D721Med (cell line): ENCODE data around the gene UBD.

Experiments used
- DNase-seq: peaks from one replicate; pipeline ENCODE4 v3.0.0; 2011; ENCODE audit warnings: low spot score; ENCODE audit not compliant: insufficient read length
- FAIRE-seq: peaks from 2 replicates; lab custom pipeline; 2011; peaks lifted over from hg19 to GRCh38; lab: Jason Lieb, UNC
- TF ChIP-seq, protein P1 (sequence below): IDR thresholded peaks from 2 replicates; pipeline ENCODE4 v1.5.1; 2012; ENCODE audit warnings: mild to moderate bottlenecking, control low read depth; ENCODE audit not compliant: insufficient read depth; ENCODE audit errors: missing control alignments

UBD gene

DNA sequence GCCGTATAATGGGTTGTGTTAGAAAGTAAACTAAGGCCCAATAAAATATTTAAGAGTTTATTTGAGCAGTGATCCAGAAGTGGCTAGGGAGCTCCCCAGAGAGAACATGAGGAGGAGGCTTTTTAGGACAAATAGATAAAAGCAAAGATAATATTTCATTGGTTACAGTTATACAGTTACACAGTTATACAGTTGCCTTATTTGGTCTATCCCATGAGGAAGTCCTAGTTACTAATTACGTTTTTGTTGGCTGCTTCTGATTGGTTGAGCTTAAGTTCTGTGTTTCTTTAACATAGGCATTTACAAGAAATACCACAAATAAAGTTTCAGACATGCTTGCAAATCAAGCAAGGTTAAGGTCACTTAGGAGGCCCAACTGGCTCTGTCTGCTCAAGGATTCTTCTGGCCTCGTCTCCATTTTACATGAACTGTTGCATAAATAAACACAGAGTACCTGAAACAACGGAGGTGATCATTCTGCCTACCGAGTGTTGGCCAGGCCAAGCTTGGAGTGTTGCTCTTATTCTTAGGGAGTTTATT lies 7.0 kb downstream of the UBD start:
- DNase-seq (no peak), FAIRE-seq (no peak)
- TF ChIP-seq, protein P1, sequence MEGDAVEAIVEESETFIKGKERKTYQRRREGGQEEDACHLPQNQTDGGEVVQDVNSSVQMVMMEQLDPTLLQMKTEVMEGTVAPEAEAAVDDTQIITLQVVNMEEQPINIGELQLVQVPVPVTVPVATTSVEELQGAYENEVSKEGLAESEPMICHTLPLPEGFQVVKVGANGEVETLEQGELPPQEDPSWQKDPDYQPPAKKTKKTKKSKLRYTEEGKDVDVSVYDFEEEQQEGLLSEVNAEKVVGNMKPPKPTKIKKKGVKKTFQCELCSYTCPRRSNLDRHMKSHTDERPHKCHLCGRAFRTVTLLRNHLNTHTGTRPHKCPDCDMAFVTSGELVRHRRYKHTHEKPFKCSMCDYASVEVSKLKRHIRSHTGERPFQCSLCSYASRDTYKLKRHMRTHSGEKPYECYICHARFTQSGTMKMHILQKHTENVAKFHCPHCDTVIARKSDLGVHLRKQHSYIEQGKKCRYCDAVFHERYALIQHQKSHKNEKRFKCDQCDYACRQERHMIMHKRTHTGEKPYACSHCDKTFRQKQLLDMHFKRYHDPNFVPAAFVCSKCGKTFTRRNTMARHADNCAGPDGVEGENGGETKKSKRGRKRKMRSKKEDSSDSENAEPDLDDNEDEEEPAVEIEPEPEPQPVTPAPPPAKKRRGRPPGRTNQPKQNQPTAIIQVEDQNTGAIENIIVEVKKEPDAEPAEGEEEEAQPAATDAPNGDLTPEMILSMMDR = no peak

DNA sequence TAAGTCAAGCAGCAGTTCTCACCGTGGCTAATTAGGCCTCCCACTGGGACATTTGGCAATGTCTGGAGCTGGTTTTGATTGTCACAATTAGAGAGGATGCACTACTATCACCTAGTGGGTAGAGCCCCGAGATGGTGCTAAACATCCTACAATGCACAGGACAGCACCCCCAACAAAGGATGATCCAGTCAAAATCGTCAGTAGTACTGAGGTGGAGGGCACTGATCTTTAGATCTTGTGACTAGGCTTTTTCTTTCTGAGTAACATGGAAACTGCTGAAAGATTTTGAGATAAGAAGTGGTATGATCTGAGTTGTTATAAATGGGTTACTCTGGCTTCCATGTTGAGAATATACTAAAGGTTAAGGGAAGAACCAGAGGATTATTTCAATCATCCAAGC lies 12.0 kb downstream of the UBD start:
- no peak for DNase-seq
- no peak for FAIRE-seq
- TF ChIP-seq, protein P1 = no peak

DNA sequence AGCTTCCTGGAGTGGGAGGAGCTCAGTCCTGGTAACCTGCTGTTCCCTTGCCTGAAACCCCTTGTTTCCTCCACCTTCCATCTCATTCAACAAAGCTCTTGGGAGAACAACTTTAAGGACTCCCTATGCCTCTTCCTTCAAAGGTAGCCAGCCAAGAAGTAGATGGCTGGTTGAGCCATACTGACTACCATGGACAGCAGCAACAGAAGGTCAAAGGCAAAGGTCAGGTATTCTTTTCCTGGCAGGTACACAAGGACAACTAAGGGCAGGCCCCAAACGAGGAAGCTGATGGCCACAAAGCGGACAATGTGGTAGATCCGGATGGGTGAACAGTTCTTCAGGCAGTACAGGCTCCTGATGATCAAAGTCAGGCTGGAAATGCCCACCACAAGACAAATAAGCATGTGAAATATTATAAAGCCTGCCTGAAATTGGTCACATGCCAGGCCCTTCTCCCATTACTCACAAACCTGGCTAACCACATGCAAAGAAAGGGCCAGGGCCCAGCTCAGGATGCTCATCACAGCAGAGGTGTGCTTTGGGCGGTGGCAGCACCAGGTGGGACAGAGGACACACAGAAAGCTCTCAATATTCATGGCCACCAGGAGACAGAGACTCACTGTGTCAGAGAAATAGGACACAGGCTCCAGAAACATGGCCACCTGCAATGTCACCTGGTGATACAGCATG lies 21.7 kb downstream of the UBD start:
- TF ChIP-seq, protein P1 = no peak
- DNase-seq = no peak
- FAIRE-seq = no peak

DNA sequence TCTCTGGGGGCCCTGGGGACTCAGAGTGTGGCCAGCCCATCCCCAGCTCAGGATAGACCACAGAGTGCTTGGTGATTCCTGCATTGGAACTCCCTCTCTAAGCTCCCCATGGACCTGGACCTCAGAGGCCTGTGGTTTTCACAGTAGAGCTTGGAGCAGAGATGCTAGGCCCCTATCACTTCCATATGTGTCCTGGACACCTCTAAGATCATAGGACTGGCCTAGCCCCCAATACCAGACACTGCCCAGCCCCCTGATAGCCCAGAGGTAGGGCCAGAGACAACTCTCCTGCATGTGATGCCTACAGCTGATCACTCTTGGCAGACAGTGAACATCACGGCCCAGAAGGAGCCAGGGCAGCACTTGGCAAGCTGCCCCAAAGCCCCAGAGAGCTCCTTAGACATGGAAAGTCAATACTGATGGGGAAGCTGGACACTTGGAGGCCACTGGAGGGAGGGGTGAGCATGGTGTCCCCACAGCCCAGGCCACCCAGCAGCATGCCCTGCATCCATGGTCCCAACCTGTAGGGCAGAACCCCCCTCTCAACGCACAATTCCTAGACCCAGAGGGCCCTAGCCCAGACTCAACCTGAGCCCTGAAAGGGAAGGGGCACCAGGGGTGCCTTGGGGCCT lies 27.1 kb downstream of the UBD start:
- no peak for FAIRE-seq
- TF ChIP-seq, protein P1 = no peak
- DNase-seq = no peak

DNA sequence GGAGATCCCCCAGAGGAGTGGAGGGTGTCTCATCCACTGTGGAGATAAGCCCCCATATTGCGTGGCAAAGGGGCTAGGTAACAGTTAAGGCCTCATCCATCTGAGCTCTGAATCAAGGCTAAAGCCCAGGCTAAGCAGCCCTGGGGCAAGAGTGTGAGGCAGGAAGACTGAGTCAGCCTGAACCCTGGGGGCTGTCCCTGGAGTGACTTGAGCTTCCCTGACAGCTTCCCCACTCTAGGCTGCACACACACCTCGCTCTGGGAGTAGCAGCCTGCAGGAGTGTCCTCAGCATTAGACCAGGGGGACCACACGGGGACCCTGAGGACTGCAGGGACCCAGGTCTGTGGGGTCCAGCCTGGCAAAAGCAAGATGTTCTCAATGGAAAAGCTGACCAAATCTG lies 27.9 kb downstream of the UBD start:
- FAIRE-seq (no peak), DNase-seq (no peak)
- TF ChIP-seq, protein P1 = no peak

DNA sequence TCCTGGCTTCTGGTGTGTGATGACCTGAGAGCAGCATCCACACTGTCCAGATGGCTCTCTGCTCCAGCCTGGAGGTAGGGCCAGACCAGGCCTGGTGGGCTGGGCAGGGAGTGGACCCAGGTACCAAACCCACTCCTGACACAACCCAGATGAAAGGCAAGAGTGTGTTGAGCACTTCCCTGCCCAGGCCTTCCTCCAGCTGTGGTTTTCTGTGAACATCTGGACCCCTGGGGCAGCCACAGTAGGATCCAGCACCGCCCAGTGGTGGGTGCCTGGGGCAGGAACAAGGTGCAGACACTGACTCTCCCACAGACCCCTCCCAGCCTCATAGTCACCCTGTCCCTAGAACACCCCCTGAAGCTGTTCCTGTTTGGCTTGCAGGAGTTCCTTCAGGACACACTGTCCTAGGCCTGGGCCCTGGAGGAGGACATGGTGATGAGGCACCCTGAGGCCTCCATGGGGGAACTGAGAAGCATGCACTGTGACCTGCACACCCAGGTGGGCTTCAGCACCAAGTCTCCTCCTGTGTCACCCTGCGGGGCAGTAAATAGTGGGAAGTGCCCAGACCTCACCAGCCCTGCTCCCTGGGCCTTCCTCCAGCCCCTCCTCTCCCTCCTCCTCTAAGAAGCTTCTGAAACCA lies 28.7 kb downstream of the UBD start:
- FAIRE-seq (no peak), DNase-seq (no peak)
- TF ChIP-seq, protein P1 = no peak

DNA sequence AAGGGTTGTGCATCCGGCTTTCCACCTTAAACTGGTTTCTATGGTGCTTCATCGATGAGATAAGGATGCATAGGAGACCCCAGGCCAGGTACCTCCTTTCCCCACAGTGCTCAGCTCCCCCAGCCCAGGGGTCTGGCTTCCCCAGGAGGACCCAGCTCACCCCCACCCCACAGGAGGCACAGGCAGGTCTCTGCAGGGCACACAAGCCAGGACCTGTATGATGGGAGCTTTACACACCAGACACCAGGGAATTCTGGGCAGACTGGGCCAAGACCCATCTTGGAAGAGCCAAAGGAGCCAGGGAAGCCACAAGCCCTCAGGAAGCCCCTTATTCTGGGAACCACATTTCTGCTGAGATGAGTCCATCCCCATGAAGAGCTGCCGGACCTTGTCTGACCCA lies 29.6 kb downstream of the UBD start:
- TF ChIP-seq, protein P1 = no peak
- DNase-seq = no peak
- FAIRE-seq = no peak
